ENCODE measurements around the gene CCDC181.
"Not testable (repeated sequence)": the region's sequence is repeated elsewhere in the genome, so short reads cannot be mapped to it uniquely, and the experiment has no call there.

Gene CCDC181

GRCh38 chr1:169427081-169427641 is at the start of gene CCDC181:
TSS of gene CCDC181 (minus strand) at chr1:169427474. CDS start at chr1:169424927, 2,547 bp downstream.
- DNase-seq (ENCODE audit: low read depth in 4 of 4, low spot score in 1 of 4), result peak; percentile 12 to 35 (median 34)

- DNase-seq (ENCODE audit: low read depth in 4 of 4, low spot score in 1 of 4), result no peak
These were observed 48.6 kb upstream of the CCDC181 start for GRCh38 chr1:169475806-169476387.

- DNase-seq (ENCODE audit: low read depth in 4 of 4, low spot score in 1 of 4), result no peak
These were observed 47.2 kb upstream of the CCDC181 start for GRCh38 chr1:169474302-169474995.

GRCh38 chr1:169473347-169473746 is 46.1 kb upstream of the CCDC181 start:
- DNase-seq (ENCODE audit: low read depth in 4 of 4, low spot score in 1 of 4), result no peak

- DNase-seq (ENCODE audit: low read depth in 4 of 4, low spot score in 1 of 4), result no peak
These were observed 45.5 kb upstream of the CCDC181 start for GRCh38 chr1:169472738-169473137.

GRCh38 chr1:169468982-169469381 is 41.7 kb upstream of the CCDC181 start:
- DNase-seq (ENCODE audit: low read depth in 4 of 4, low spot score in 1 of 4), result no peak

GRCh38 chr1:169466259-169467230 is 39.3 kb upstream of the CCDC181 start:
- DNase-seq (ENCODE audit: low read depth in 4 of 4, low spot score in 1 of 4), result no peak

- no peak for DNase-seq (ENCODE audit: low read depth in 4 of 4, low spot score in 1 of 4)
These were observed 38.0 kb upstream of the CCDC181 start for GRCh38 chr1:169465281-169465680.

GRCh38 chr1:169462385-169462784 is 35.1 kb upstream of the CCDC181 start:
- no peak for DNase-seq (ENCODE audit: low read depth in 4 of 4, low spot score in 1 of 4)

- DNase-seq (ENCODE audit: low read depth in 4 of 4, low spot score in 1 of 4), result no peak
These were observed 34.2 kb upstream of the CCDC181 start for GRCh38 chr1:169461390-169462000.

GRCh38 chr1:169460191-169460833 is 33.0 kb upstream of the CCDC181 start:
- no peak for DNase-seq (ENCODE audit: low read depth in 4 of 4, low spot score in 1 of 4)

GRCh38 chr1:169457443-169457842 is 30.2 kb upstream of the CCDC181 start:
- no peak for DNase-seq (ENCODE audit: low read depth in 4 of 4, low spot score in 1 of 4)

- no peak for DNase-seq (ENCODE audit: low read depth in 4 of 4, low spot score in 1 of 4)
These were observed 28.8 kb upstream of the CCDC181 start for GRCh38 chr1:169456029-169456428.

- DNase-seq (ENCODE audit: low read depth in 4 of 4, low spot score in 1 of 4), result no peak
These were observed 25.6 kb upstream of the CCDC181 start for GRCh38 chr1:169452921-169453320.

GRCh38 chr1:169451218-169451824 is 24.0 kb upstream of the CCDC181 start:
- no peak for DNase-seq (ENCODE audit: low read depth in 4 of 4, low spot score in 1 of 4)

- no peak for DNase-seq (ENCODE audit: low read depth in 4 of 4, low spot score in 1 of 4)
These were observed 16.6 kb upstream of the CCDC181 start for GRCh38 chr1:169443923-169444322.

GRCh38 chr1:169426174-169426705 is 1.0 kb downstream of the CCDC181 start:
- DNase-seq (ENCODE audit: low read depth in 4 of 4, low spot score in 1 of 4), result no peak

- DNase-seq (ENCODE audit: low read depth in 4 of 4, low spot score in 1 of 4), result no peak
These were observed 6.0 kb downstream of the CCDC181 start for GRCh38 chr1:169421309-169421708.

GRCh38 chr1:169414952-169415351 is 12.3 kb downstream of the CCDC181 start:
- no peak for DNase-seq (ENCODE audit: low read depth in 4 of 4, low spot score in 1 of 4)

GRCh38 chr1:169408340-169408739 is 18.9 kb downstream of the CCDC181 start:
- not testable (repeated sequence) for DNase-seq (ENCODE audit: low read depth in 4 of 4, low spot score in 1 of 4)
